GM20000 (cell line): ENCODE data around the gene ASPG.

ENCODE experiments used
- DNase-seq: peaks from one replicate; pipeline ENCODE4 v3.0.0; 2012; ENCODE audit warnings: low spot score
- CTCF ChIP-seq: IDR thresholded peaks from 2 replicates; pipeline ENCODE4 v1.5.1; 2012; ENCODE audit warnings: mild to moderate bottlenecking, control low read depth; ENCODE audit errors: extremely low read depth, missing control alignments

Gene ASPG

GRCh38 chr14:104104076-104104901, 18.8 kb downstream of the ASPG start:
- DNase-seq, result no peak
- no peak for TF ChIP-seq CTCF

- TF ChIP-seq CTCF, result no peak
- no peak for DNase-seq
Observed at GRCh38 chr14:104105071-104105821, 19.7 kb downstream of the ASPG start.

GRCh38 chr14:104105822-104106470, 20.4 kb downstream of the ASPG start:
- TF ChIP-seq CTCF, result no peak
- DNase-seq, result no peak

- no peak for TF ChIP-seq CTCF
- DNase-seq, result no peak
Observed at GRCh38 chr14:104106471-104106991, 21.0 kb downstream of the ASPG start.

GRCh38 chr14:104107101-104107581, 21.6 kb downstream of the ASPG start:
- DNase-seq, result no peak
- no peak for TF ChIP-seq CTCF

- TF ChIP-seq CTCF, result no peak
- DNase-seq, result no peak
Observed at GRCh38 chr14:104107611-104108569, 22.4 kb downstream of the ASPG start.
